ENCODE measurements around the gene CENPN. TPM values are rescaled to one million over a fixed set of nuclear protein-coding genes. Genes with fewer than 3 reads are reported as not detected.

CENPN gene
- total and polyA plus RNA-seq, 2 of the 13 experiments (the other 11 are each of a cell fraction or from before 2014, with no cell fraction given) = 29.7 to 129 TPM

GRCh38 chr16:80997139-80997798 lies 9.7 kb upstream of the CENPN start (continued):
- TF ChIP-seq SNAI1 (CRISPR knock-in tag; IDR thresholded peaks at IDR 0.05; ENCODE audit: borderline replicate concordance) = no peak
- TF ChIP-seq DNMT3B (CRISPR knock-in tag; conservative IDR thresholded peaks at IDR 0.05) = no peak
- no peak for TF ChIP-seq EHMT2 (IDR thresholded peaks at IDR 0.05; ENCODE audit: borderline replicate concordance, low read depth, low read length)
- TF ChIP-seq MTA1 (CRISPR knock-in tag; IDR thresholded peaks at IDR 0.05; ENCODE audit: borderline replicate concordance) = no peak
- TF ChIP-seq MXD4 (CRISPR knock-in tag; IDR thresholded peaks at IDR 0.05) = no peak; the same call in 1 of the 2 replicates
- no peak for TF ChIP-seq KLF15 (CRISPR knock-in tag; IDR thresholded peaks at IDR 0.05; ENCODE audit: borderline replicate concordance)
- no peak for TF ChIP-seq ZNF263 (CRISPR knock-in tag; IDR thresholded peaks at IDR 0.05)
- TF ChIP-seq ZNF577 (CRISPR knock-in tag; IDR thresholded peaks at IDR 0.05; ENCODE audit: borderline replicate concordance, low read depth) = no peak
- TF ChIP-seq MAFK (conservative IDR thresholded peaks at IDR 0.05 in 1 of 2, IDR thresholded peaks at IDR 0.05 in 1 of 2; ENCODE audit: low read length in 2 of 2) = no peak
- TF ChIP-seq MTF1 (CRISPR knock-in tag; IDR thresholded peaks at IDR 0.05) = no peak
- TF ChIP-seq GATAD2A (CRISPR knock-in tag; IDR thresholded peaks at IDR 0.05) = peak; percentile 52
- TF ChIP-seq CHCHD3 (CRISPR knock-in tag; IDR thresholded peaks at IDR 0.05) = no peak
- no peak for TF ChIP-seq CEBPB (IDR thresholded peaks at IDR 0.05; ENCODE audit: borderline replicate concordance, low read depth, low read length)
- no peak for TF ChIP-seq ZBTB2 (CRISPR knock-in tag; IDR thresholded peaks at IDR 0.05; ENCODE audit: low read depth)
- TF ChIP-seq NONO (IDR thresholded peaks at IDR 0.05) = no peak
- TF ChIP-seq NONO (CRISPR knock-in tag; conservative IDR thresholded peaks at IDR 0.05) = no peak
- TF ChIP-seq SOX6 (IDR thresholded peaks at IDR 0.05) = no peak
- peak; percentile 52; the same call in 1 of the 2 replicates for TF ChIP-seq SOX6 (CRISPR knock-in tag; IDR thresholded peaks at IDR 0.05)
- no peak for TF ChIP-seq EP300 (IDR thresholded peaks at IDR 0.05; ENCODE audit: low read depth in 2 of 2, low read length in 2 of 2)
- TF ChIP-seq EP300 (CRISPR knock-in tag; IDR thresholded peaks at IDR 0.05; ENCODE audit: borderline replicate concordance) = no peak
- no peak for TF ChIP-seq ARID4A (CRISPR knock-in tag; IDR thresholded peaks at IDR 0.05; ENCODE audit: borderline replicate concordance)
- no peak for TF ChIP-seq MLXIP (CRISPR knock-in tag; IDR thresholded peaks at IDR 0.05; ENCODE audit: borderline replicate concordance)
- no peak for TF ChIP-seq ZNF567 (CRISPR knock-in tag; IDR thresholded peaks at IDR 0.05; ENCODE audit: borderline replicate concordance)

All from HepG2 (cell line).